ENCODE results near the gene ATP12A.
A peak's percentile ranks its signal among the peaks of the same experiment; 100 is the strongest.

Gene ATP12A

GRCh38 chr13:24663089-24663395 is 17.2 kb upstream of the ATP12A start:
- DNase-seq (ENCODE audit: low spot score), result no peak

- DNase-seq (ENCODE audit: low spot score), result no peak
Observed at GRCh38 chr13:24663586-24663985, 16.6 kb upstream of the ATP12A start.

- DNase-seq (ENCODE audit: low spot score), result no peak
Observed at GRCh38 chr13:24664726-24665409, 15.3 kb upstream of the ATP12A start.

GRCh38 chr13:24668511-24668910 is 11.7 kb upstream of the ATP12A start:
- no peak for DNase-seq (ENCODE audit: low spot score)

GRCh38 chr13:24668955-24669582 is 11.1 kb upstream of the ATP12A start:
- no peak for DNase-seq (ENCODE audit: low spot score)

GRCh38 chr13:24670174-24670573 is 10.0 kb upstream of the ATP12A start:
- no peak for DNase-seq (ENCODE audit: low spot score)

GRCh38 chr13:24670961-24671381 is 9.2 kb upstream of the ATP12A start:
- DNase-seq (ENCODE audit: low spot score), result no peak

GRCh38 chr13:24671386-24672113 is 8.7 kb upstream of the ATP12A start:
- DNase-seq (ENCODE audit: low spot score), result peak; percentile 6

- DNase-seq (ENCODE audit: low spot score), result no peak
Observed at GRCh38 chr13:24672141-24673132, 7.8 kb upstream of the ATP12A start.

- no peak for DNase-seq (ENCODE audit: low spot score)
Observed at GRCh38 chr13:24675806-24676570, 4.2 kb upstream of the ATP12A start.

- DNase-seq (ENCODE audit: low spot score), result no peak
Observed at GRCh38 chr13:24678151-24678550, 2.1 kb upstream of the ATP12A start.

GRCh38 chr13:24679686-24680085 is 522 bp upstream of the ATP12A start:
- no peak for DNase-seq (ENCODE audit: low spot score)

- no peak for DNase-seq (ENCODE audit: low spot score)
Observed at GRCh38 chr13:24680921-24681604, 855 bp downstream of the ATP12A start.

GRCh38 chr13:24681930-24682329 is 1.7 kb downstream of the ATP12A start:
- no peak for DNase-seq (ENCODE audit: low spot score)

GRCh38 chr13:24682353-24682752 is 2.1 kb downstream of the ATP12A start:
- DNase-seq (ENCODE audit: low spot score), result no peak

GRCh38 chr13:24683351-24683750 is 3.1 kb downstream of the ATP12A start:
- DNase-seq (ENCODE audit: low spot score), result no peak

GRCh38 chr13:24683838-24684599 is 3.8 kb downstream of the ATP12A start:
- DNase-seq (ENCODE audit: low spot score), result peak; percentile 9

- DNase-seq (ENCODE audit: low spot score), result no peak
Observed at GRCh38 chr13:24684600-24684998, 4.4 kb downstream of the ATP12A start.

- DNase-seq (ENCODE audit: low spot score), result no peak
Observed at GRCh38 chr13:24685314-24685713, 5.1 kb downstream of the ATP12A start.

GRCh38 chr13:24687611-24688010 is 7.4 kb downstream of the ATP12A start:
- DNase-seq (ENCODE audit: low spot score), result no peak
